HG03196 (cell line): ENCODE measurements around the gene HNF4A.

Source experiments
- ATAC-seq: cut with Tn5 transposase; IDR thresholded peaks from one replicate; pipeline ENCODE4 v1.9.1; 2021; ENCODE audit not compliant: unreplicated experiment

The HNF4A gene

DNA sequence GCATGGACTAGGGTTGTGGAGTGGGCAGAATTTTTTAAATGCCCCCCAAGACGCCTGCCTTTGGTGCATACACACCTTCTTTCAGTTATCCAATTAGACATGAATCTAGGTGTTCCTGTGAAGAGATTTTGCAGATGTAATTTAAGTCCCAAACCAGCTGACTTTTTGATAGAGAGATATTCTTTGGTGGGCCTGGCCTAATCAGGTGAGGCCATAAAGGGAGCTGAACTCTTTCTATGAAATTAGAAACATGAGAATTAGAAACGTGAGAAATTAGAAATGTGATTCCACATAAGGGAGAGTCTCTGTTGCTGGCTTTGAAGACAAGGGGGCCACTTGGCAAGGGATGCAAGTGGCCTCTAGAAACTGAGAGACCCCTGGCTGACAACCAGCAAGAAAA lies 83.8 kb downstream of the HNF4A start:
- no peak for ATAC-seq

DNA sequence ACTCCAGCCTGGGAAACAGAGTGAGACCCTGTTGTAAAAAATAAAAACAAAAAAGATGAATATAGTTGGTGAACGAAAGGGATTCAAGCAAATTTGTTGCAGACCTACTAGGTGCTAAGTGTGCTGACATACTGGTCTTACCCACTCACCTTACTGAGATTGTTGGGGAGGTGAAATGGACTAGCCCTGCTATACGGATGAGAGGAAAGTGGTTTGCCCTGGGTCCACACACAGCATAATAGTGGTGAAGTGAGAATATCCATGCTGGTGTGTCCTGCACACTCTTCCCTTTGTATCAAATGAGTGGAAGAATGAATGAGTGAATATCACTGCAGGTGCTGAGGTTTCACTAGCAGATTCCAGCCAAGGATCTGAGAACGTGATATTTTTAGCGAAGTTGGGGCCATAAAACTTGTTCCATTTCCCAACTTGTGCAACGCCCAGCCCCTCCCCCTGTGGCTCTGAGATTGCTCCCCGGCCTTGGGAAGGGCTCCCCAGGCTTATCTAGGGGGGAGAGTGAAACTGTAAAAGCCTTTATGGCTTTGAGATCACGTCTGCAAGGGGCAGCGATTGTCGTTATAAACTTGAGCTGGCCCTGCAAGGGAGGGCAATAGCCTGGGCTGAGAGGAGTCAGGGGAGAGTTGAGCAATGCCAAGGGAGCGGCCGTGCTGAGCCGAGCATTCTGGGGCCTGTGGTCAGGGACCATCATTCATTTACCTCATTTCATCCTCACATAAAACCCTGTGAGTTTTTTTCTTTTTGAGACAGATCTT lies 87.0 kb downstream of the HNF4A start:
- ATAC-seq = no peak

DNA sequence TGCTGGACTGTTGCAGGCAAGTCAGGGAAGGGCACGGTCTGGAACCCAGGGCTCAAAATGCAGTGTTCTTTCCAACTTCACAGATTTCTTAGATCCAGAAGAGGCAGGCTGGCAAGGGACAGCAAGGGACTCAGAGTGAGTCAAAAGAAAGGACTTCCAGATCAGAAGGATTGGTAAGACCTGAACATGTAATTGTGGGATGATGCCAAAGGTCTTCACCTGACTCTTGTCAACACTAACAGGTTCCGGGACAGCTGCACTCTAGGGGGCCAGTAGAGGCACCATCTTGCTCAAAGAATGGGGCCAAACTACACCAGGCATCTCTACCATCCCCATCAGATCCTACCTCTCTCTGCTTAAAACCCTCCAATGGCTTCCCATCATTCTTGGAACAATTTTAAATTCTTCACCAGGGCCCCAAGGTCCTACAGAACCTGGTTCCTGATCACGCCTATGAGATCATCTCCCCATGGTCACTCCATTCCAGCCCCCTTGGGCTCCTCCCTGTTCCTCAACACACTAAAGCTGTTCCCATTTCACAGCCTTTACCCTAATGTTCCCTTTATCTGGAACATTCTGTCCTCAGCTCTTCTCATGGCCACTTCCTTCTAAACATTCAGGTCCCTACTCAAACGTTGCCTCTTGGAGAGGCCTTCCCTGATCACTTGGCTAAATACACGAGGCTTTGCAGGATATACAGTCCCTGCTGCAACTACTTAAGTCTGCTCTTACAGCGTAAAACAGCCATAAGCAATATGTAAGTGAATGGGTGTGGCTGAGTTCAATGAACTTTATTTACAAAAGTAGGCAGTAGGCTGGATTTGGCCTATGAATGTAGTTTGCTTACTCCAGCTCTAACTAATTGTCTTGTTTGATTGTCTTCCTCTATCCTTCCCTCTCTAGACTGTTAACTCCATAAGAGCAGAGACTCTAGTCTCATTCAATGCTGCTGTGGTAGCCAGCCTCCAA lies 90.5 kb downstream of the HNF4A start:
- ATAC-seq = no peak

DNA sequence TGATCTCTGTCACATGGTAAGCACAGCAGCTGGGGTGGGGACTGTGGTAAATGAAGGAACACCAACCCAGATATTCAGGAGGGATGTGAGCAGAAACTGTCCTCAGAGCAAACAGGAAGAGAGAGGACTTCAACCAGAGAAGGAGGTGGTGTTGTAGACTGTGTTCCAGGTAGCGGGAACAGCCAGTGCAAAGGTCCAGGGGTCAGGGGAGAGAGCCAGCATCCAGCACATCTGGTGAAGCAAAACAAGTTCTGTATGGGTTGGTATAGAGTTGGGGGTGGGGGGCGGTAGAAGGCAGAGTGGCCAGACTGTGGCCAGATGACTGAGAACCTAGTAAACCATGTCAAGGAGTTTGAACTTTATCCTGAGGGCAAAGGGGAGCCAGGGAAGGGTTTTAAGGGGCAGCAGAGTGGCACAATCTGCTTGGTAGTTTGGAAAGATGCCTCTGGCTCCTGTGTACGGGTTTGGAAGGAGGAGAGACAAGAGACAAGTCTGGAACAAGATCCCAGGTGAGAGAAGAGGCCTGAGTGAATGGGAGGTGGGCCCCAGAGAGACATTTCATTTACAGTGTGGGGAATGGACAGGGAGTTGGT lies 92.4 kb downstream of the HNF4A start:
- ATAC-seq = no peak

DNA sequence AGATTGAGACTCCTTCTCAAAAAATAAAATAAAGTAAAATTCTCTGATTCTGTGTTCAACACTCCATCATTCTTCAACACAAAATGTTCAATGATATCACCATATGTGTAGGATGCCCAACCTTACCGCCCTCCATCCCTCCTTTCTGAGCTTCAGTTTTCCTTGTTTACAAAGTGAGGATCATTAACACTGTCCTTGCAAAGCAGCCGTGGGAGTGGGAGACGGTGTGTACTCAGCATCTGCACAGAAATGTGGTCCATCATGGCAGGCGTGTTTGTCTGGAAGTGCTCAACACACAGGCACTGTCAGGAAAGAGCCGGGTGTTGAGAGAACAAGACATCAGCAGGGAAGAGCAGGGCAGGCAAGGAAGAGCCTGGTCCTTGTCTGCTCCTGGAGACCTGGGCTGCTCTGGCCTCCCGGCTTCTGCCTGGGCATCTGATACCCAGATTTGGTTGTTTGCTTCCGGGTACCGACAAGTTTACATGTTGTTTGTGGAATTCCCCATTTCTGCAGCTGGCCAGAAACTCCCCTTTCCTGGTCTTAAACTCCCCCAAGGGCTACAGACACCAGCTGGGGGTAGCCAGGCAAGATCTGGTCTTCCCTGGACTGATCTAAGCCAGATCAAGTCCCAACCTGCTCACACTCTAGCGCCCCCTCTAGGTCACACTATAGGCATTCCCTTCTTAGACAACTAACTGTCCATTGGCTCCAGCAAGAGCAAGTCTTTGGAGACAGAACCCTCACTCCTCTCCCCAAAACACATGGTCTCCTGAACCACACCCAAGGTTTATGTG lies 93.5 kb downstream of the HNF4A start:
- ATAC-seq = no peak

DNA sequence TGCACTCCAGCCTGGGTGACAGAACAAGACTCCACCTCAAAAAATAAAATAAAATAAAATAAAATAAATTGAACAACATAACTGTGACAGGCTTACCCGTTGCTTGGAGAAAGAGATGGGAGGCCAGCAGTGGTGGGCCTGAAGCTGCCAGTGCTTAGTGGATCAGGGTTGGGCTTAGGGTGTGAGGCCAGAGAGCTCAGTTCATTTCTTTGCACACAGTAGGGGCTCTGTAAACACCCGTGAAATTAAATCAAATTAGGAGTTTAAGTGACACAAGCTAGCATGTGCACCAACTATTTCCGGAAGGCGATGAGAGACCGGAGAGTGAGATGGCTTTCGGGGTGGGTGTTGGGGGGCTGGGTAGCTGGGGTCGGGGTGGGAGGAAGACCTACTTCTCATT lies 94.4 kb downstream of the HNF4A start:
- no peak for ATAC-seq

DNA sequence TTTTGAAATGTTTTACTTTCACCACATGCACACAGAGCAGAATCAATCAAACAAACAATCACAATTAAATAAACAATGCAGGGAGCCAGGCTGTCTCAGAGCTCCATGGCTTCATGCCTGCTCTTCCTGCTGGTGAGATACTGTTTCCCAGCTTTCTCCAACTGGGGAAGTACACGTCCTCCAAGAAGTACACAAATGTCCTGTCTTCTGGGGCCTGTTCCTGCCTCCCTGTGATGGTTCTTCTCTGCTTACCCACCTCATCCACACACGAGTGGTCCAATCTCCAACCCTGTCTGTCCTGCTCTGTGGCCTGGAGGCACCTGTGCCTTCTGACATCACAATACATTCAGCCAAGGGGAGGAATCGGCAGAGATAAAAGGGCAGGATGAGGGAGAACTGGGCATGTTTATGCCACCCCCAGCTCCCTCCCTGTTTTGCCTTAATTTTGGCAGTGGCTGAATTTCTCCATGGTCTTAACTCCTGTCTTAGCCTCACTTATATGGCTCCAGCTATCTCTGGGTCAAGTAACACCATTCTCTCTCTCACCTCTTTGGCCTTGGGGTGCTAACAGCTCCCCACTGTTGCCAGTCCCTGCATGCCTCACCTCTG lies 94.9 kb downstream of the HNF4A start:
- no peak for ATAC-seq

DNA sequence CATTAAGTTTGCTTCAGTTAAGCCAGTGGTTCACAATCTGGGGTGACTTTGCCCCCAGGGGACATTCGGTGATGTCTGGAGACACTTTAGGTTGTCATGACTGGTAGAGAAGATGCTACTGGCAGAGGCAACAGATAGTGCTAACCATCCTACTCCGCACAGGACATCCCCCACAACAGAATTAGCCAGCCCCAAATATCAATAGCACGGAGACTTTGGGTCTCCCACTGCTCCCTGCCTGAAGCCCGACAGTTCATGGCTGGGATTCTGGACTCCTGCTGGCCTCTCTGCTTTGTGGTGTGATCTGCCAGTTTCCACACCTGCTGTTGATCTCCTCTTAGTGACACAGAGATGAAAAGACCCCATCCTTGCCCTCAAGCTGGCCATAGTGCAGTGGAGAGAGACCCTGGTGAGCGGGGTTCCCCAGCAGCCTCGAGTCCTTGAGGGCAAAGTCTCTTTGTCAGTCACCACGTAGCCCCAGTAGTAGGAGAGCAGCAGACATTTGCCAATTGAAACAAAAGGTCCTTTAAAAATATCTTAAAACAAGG lies 95.5 kb downstream of the HNF4A start:
- no peak for ATAC-seq

DNA sequence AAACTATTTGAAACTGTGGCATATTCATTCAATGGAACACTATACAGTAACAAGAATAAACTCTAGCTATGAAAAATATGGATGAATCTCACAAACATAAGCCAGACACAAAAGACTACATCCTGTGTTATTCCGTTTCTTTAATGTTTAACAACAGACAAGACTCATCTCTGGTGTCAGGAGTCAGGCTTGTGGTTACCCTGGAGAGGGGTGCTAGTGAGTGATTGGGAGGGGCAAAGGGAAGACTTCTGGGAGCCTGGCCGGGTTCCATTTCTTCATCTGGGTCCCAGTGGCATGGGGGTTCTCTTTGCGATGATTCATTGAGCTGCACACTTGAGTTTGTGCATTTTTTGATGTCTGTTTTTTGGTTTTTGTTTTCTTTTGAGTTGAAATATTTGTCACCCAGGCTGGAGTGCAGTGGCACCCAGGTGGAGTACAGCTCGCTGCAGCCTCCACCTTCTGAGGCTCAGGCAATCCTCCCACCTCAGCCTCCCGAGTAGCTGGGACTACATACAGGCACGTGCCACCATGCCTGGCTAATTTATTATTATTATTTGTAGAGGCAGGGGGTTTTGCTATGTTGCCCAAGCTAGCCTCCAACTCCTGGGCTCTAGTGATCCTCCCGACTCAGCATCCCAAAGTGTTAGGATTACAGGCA lies 98.9 kb downstream of the HNF4A start:
- ATAC-seq = no peak

DNA sequence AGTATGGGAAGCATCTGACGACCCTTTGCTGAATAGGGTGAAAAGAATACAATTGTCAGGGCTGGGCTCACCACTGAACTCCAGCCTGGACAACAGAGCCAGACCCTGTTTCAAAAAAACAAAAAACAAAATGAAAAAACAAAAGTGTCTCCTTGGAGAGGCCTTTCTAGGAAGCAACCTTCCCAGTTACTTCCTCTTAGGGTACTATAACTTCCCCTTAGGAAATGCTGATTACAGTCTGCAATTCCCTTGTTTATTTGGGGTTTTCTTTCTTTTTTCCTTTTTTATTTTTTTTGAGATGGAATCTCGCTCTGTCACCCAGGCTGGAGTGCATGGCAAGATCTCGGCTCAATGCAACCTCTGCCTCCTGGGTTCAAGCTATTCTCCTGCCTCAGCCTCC lies 99.6 kb downstream of the HNF4A start:
- ATAC-seq = no peak

DNA sequence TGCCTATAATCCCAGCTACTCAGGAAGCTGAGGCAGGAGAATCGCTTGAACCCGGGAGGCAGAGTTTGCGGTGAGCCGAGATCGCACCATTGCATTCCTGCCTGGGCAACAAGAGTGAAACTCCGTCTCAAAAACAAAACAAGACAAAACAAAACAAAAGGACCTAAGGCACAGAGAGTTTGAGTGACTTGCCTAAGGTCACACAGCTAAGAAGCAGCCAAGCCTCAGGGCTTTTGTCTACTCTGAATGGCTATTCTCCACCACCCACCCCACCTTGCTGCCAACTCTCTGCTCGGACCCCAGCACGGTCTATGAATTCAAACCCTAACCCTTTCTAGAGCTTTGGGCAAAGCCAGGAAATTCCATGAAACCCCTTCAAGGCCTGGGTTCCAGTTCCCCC lies 101.1 kb downstream of the HNF4A start:
- ATAC-seq = no peak

DNA sequence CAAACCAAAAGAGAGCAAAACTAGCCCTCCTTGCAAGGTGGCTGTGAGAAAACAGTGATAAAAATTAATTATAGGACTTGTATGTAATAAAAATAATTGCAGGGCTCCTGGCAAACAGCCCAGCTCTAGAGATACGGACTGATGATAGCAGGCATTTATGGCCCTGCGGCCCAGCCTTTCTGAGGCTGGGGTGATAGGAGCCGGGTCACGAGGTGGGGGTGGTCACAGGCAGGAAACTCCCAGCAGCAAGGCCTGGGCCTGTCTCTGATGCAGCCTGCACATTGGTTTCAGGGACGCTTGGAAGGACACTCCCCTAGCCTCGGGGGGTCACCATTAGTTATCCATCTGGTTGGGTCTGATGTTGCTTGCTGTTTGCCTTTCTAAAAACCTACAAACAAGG lies 101.5 kb downstream of the HNF4A start:
- no peak for ATAC-seq

DNA sequence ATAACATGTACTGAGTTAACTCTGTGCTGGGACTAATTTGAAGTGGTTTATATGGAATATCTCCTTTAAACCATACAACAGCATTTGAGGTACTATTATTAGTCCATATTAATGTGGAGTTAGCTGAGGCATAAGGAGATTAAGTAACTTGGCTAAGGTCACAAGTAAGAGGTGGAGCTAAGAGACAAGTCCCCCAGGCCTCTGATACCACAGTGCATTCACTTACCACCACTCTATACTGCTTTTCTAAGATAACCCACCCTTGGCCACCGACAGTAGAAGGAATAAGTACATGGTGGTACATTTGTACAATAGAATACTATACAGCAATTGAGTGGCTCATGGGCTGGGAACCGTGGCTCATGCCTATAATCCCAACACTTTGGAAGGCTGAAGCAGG lies 103.8 kb downstream of the HNF4A start:
- ATAC-seq = no peak

DNA sequence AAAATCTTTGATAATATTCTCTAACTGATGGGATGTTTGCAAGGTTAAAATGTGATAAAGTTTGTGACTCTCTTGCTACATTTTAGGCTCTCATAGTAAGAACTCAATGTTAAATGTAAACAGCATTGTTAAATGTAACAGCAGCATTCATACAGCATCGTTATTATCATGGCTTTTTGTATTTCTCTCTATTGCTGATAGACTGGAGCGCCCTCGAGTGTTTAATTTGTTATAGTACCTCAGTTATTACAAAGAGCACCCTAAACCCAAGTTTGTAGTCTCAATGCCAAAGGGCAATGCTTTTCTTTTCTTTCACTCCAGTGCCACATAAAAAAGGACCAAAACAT lies 105.3 kb downstream of the HNF4A start:
- no peak for ATAC-seq

DNA sequence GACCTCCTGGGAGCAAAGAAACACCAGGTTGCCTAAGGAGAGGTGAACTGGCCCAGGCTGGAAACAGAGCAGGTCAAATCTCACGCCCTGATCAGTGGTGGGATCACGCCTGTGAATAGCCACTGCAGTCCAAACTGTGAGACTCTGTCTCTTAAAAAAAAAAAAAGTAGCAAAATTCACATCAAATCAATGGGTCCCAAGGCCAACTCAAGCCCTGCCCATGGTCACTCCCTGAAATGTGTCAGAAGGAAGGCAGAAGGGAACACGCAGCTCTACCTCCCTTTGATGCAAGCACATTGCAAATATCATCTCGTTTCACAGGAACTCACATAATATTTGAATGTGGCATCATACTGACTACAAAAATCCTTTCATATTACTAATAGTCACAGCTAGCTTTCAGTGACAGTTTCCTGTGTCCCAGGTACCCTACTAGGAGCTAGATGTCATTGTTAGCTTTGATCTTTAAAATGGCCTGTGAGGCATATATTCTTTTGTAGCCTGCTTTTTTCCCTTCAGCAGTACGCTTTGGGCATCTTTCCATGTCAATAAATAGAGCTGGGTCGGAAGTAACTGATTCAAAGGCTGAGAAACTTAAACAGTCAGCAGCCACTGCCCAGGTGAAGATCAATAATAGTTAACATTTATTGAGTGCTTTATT lies 105.8 kb downstream of the HNF4A start:
- ATAC-seq = no peak

DNA sequence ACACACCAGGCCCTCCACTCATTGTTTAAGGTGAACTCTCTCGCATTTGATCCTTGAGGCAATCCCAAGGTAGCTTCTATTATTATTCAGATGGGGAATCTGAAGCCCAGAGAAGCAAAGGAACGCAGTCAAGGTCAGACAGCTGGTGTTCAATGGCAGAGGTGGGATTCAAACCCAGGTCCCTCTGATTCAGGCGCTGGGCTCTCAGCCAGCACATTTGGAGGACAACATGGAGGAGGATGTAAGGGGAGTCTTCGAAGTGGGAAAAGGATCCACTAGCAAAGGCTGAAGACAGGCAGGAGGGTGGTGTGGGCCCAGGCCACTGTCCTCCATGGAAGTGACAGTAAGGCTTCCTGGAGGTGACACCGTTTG lies 106.3 kb downstream of the HNF4A start:
- no peak for ATAC-seq

DNA sequence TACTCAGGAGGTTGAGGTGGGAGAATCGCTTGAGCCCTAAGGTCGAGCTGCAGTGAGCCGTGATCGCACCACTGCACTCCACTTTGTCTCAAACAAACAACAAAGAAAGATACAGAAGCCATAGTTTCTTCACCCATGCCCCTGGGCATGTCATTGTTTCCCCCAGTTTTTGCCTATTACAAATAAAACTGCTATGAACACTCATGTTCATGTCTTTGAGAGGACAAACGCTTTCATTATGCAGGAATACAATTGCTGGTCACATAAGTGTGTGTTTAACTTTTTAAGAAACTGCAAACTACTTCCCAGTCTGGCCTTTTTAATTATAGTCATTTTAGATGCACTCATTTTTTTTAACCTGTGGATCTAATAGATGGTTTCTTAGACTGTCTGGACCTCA lies 108.0 kb downstream of the HNF4A start:
- ATAC-seq = no peak

DNA sequence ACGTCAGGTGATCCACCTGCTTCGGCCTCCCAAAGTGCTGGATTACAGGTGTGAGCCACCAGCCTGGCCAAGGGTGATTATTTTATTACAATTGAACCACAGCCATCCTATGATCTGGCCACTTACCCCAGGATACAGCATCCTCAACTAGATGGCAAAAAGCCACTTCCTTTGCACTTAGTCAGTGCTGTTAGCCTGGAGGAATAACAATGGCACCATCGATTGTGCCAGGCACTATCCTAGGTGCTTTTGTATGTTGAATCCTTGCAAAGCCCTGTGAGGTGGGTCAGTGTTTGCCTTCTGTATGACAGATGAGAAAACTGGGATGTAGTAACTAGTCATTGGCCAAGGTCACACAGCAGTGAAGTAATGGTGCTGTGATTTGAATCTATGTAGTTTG lies 109.0 kb downstream of the HNF4A start:
- no peak for ATAC-seq

DNA sequence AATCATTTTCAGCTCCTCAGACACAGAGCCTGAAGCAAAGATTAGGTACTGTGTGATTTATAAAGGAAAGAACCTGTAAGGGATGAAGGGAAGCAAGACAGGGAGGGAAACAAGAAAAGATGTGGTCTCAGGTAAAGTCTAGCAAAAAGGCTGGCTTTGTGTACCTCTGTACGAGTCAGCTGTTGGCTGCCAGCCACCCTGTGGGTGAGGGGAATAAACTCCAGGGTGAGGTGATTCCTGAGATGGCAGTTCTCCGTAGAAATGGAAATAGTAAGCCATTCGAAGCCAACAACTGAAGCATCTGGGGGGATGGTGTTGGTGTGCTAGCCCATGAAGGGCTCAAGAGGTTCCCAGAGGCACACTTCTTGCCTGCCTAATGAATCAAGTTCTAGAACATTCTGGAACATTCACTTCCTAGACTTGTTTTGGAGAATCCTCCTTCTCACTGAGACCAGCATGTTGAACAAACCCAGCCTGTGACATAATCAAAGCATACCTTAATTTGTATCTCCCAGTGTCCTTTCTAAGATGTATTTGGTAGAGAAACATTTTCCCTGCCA lies 109.6 kb downstream of the HNF4A start:
- ATAC-seq = no peak
